H1 (cell line): Measurements from ENCODE around the gene OR11H6. TPM values are rescaled to one million over a fixed set of nuclear protein-coding genes. Genes with fewer than 3 reads are reported as not detected.

Source experiments
- CTCF ChIA-PET: fragments of 300-600 bp; sonication (Branson Sonifier 250); formaldehyde crosslinking; loops from one replicate; lab custom pipeline; 2021; ENCODE audit not compliant: partially characterized antibody; lab: Charles Lee
- POLR2A ChIA-PET: fragments of 300-600 bp; sonication (Branson Sonifier 250); formaldehyde crosslinking; loops from one replicate; lab custom pipeline; 2021; ENCODE audit warnings: inconsistent platforms; ENCODE audit not compliant: partially characterized antibody; lab: Charles Lee
- DNase-seq, 2 experiments: peaks; one replicate each; pipeline versions ENCODE4 v3.0.0 to v3.0.0-alpha.2; 2010 to 2022; ENCODE audit warnings: low spot score in 2 of 2, low read depth in 1 of 2, mixed read lengths in 1 of 2
- FAIRE-seq: peaks from 2 replicates; lab custom pipeline; 2011; peaks lifted over from hg19 to GRCh38; lab: Jason Lieb, UNC
- H2AFZ ChIP-seq: 2 replicates; pipeline ENCODE4 v1.8.1; 2012; ENCODE audit warnings: low read length, inconsistent platforms
- H2AK5ac ChIP-seq: 2 replicates; pipeline ENCODE4 v1.6.1; 2013; ENCODE audit warnings: low read depth, low read length
- H2BK120ac ChIP-seq: replicated peaks from 2 replicates; pipeline ENCODE3; 2013; ENCODE audit warnings: low read depth, low read length, inconsistent platforms
- H2BK12ac ChIP-seq: 2 replicates; pipeline ENCODE4 v1.6.1; 2013; ENCODE audit warnings: low read depth, low read length
- H2BK15ac ChIP-seq: 2 replicates; pipeline ENCODE4 v1.6.1; 2013; ENCODE audit warnings: low read length
- H2BK20ac ChIP-seq: 2 replicates; pipeline ENCODE4 v1.6.1; 2013; ENCODE audit warnings: low read length
- H2BK5ac ChIP-seq: 2 replicates; pipeline ENCODE4 v1.6.1; 2013; ENCODE audit warnings: low read depth, low read length
- H3K14ac ChIP-seq: 2 replicates; pipeline ENCODE4 v1.6.1; 2013; ENCODE audit warnings: inconsistent platforms; ENCODE audit not compliant: insufficient read length
- H3K18ac ChIP-seq: 2 replicates; pipeline ENCODE4 v1.6.1; 2013; ENCODE audit warnings: low read length; ENCODE audit errors: extremely low read depth
- H3K23ac ChIP-seq: 2 replicates; pipeline ENCODE4 v1.6.1; 2013; ENCODE audit warnings: inconsistent platforms; ENCODE audit not compliant: insufficient read length
- H3K23me2 ChIP-seq: 2 replicates; pipeline ENCODE4 v1.6.1; 2013; ENCODE audit warnings: low read depth, low read length
- H3K27ac ChIP-seq: 2 replicates; pipeline ENCODE4 v1.6.1; 2011; ENCODE audit warnings: low read depth, low read length, inconsistent platforms
- H3K27me3 ChIP-seq, 4 experiments: replicated peaks in 1 of 4; 1 replicate in 1 of 4; 2 replicates in 3 of 4; pipeline versions ENCODE4 v1.6.1 to v1.8.1; 2011 to 2013; ENCODE audit warnings: low read length in 3 of 4, mild to moderate bottlenecking in 3 of 4, inconsistent platforms in 2 of 4, mixed read lengths in 2 of 4, moderate library complexity in 1 of 4; ENCODE audit not compliant: control insufficient read depth in 3 of 4, insufficient read depth in 3 of 4; ENCODE audit errors: extremely low read depth in 1 of 4
- H3K36me3 ChIP-seq, 4 experiments: 2 replicates each; pipeline versions ENCODE4 v1.6.1 to v1.8.1; 2011 to 2013; ENCODE audit warnings: mild to moderate bottlenecking in 4 of 4, low read length in 3 of 4, moderate library complexity in 2 of 4, control low read depth in 1 of 4, inconsistent platforms in 1 of 4; ENCODE audit not compliant: insufficient read depth in 4 of 4, control insufficient read depth in 2 of 4
- H3K4ac ChIP-seq: replicated peaks from 2 replicates; pipeline ENCODE3; 2013; ENCODE audit warnings: low read length, low read depth, mixed read lengths, inconsistent platforms; ENCODE audit not compliant: insufficient read length
- H3K4me1 ChIP-seq, 4 experiments: replicated peaks in 1 of 4; 1 replicate in 1 of 4; 2 replicates in 3 of 4; pipeline versions ENCODE4 v1.6.1 to v1.8.1; 2011 to 2013; ENCODE audit warnings: low read length in 3 of 4, inconsistent platforms in 2 of 4, mixed read lengths in 1 of 4; ENCODE audit not compliant: insufficient read depth in 4 of 4, control insufficient read depth in 3 of 4
- H3K4me2 ChIP-seq, 2 experiments: 2 replicates each; pipeline versions ENCODE4 v1.6.1 to v1.8.1; 2011 to 2013; ENCODE audit warnings: low read depth in 2 of 2, low read length in 2 of 2, control low read depth in 1 of 2, inconsistent platforms in 1 of 2, mild to moderate bottlenecking in 1 of 2; ENCODE audit not compliant: insufficient read depth in 1 of 2
- H3K4me3 ChIP-seq, 4 experiments: fragments of 200-600, 300-600 bp in 1 of 4; sonication (generic), shearing (Covaris generic), sonication (Bioruptor Twin) in 1 of 4; 2 replicates each; pipeline versions ENCODE4 v1.5.1 to v1.8.1; 2011 to 2016; ENCODE audit warnings: low read length in 4 of 4, low read depth in 3 of 4, control low read depth in 2 of 4, inconsistent platforms in 2 of 4, mild to moderate bottlenecking in 2 of 4, mixed read lengths in 1 of 4, moderate library complexity in 1 of 4; ENCODE audit not compliant: insufficient read depth in 2 of 4; ENCODE audit errors: extremely low read depth in 1 of 4
- H3K56ac ChIP-seq: replicated peaks from 2 replicates; pipeline ENCODE3; 2013; ENCODE audit warnings: low read depth, mild to moderate bottlenecking, mixed read lengths, low read length, inconsistent platforms; ENCODE audit not compliant: insufficient read length
- H3K79me1 ChIP-seq: 2 replicates; pipeline ENCODE4 v1.6.1; 2013; ENCODE audit warnings: low read depth, low read length, control low read depth
- H3K79me2 ChIP-seq, 2 experiments: 2 replicates each; pipeline versions ENCODE4 v1.6.1 to v1.8.1; 2012 to 2013; ENCODE audit warnings: low read length in 2 of 2, mild to moderate bottlenecking in 2 of 2, inconsistent platforms in 1 of 2; ENCODE audit not compliant: insufficient read depth in 2 of 2, control insufficient read depth in 1 of 2
- H3K9ac ChIP-seq, 4 experiments: replicated peaks in 1 of 4; 1 replicate in 1 of 4; 2 replicates in 3 of 4; pipeline versions ENCODE4 v1.6.1 to v1.8.1; 2011 to 2013; ENCODE audit warnings: low read depth in 3 of 4, low read length in 3 of 4, control low read depth in 2 of 4, mild to moderate bottlenecking in 2 of 4, moderate library complexity in 2 of 4, inconsistent platforms in 1 of 4; ENCODE audit errors: extremely low read depth in 1 of 4
- H3K9me3 ChIP-seq, 2 experiments: 2 replicates each; pipeline versions ENCODE4 v1.6.1 to v1.8.1; 2012 to 2013; ENCODE audit warnings: mild to moderate bottlenecking in 2 of 2, moderate library complexity in 2 of 2, control low read depth in 1 of 2, inconsistent platforms in 1 of 2, low read depth in 1 of 2, low read length in 1 of 2, mixed read lengths in 1 of 2; ENCODE audit not compliant: insufficient read depth in 2 of 2
- H4K20me1 ChIP-seq, 2 experiments: replicated peaks in 1 of 2; 2 replicates each; pipeline versions ENCODE3 to v1.8.1; 2011 to 2013; ENCODE audit warnings: inconsistent platforms in 2 of 2, low read length in 2 of 2, mild to moderate bottlenecking in 1 of 2; ENCODE audit not compliant: insufficient read depth in 2 of 2, control insufficient read depth in 1 of 2
- H4K5ac ChIP-seq: 2 replicates; pipeline ENCODE4 v1.6.1; 2013; ENCODE audit warnings: low read length, low read depth, mixed read lengths, inconsistent platforms; ENCODE audit not compliant: insufficient read length
- H4K8ac ChIP-seq: 2 replicates; pipeline ENCODE4 v1.8.0; 2013; ENCODE audit warnings: mild to moderate bottlenecking, moderate library complexity, low read length, inconsistent platforms; ENCODE audit not compliant: insufficient read depth; ENCODE audit errors: extremely low read depth
- H4K91ac ChIP-seq: replicated peaks from 2 replicates; pipeline ENCODE3; 2013; ENCODE audit warnings: low read length, mixed read lengths, inconsistent platforms; ENCODE audit not compliant: insufficient read length
- EP300 ChIP-seq, 2 experiments: IDR thresholded peaks; 1 replicate in 1 of 2; 2 replicates in 1 of 2; pipeline ENCODE4 v1.6.1; 2011 to 2012; ENCODE audit warnings: low read depth in 2 of 2, low read length in 2 of 2, mild to moderate bottlenecking in 2 of 2, borderline replicate concordance in 1 of 2, inconsistent platforms in 1 of 2, moderate library complexity in 1 of 2
- GABPA ChIP-seq: IDR thresholded peaks from 2 replicates; pipeline ENCODE4 v1.6.1; 2011; ENCODE audit warnings: mild to moderate bottlenecking, low read length, moderate library complexity, borderline replicate concordance; ENCODE audit not compliant: insufficient read depth
- HDAC2 ChIP-seq, 2 experiments: fragments of 300-600 bp in 1 of 2; sonication (generic) in 1 of 2; IDR thresholded peaks; 2 replicates each; pipeline ENCODE4 v1.6.1; 2011 to 2012; ENCODE audit warnings: low read depth in 2 of 2, low read length in 2 of 2, mild to moderate bottlenecking in 2 of 2, moderate library complexity in 2 of 2, borderline replicate concordance in 1 of 2, inconsistent platforms in 1 of 2
- NANOG ChIP-seq: IDR thresholded peaks from 2 replicates; pipeline ENCODE4 v1.6.1; 2011; ENCODE audit warnings: low read length, low read depth, mild to moderate bottlenecking, inconsistent platforms; ENCODE audit not compliant: insufficient read depth, poor library complexity, severe bottlenecking
- POU5F1 ChIP-seq: IDR thresholded peaks from 2 replicates; pipeline ENCODE4 v1.6.1; 2011; ENCODE audit warnings: low read depth, mild to moderate bottlenecking, low read length, moderate library complexity
- RXRA ChIP-seq: IDR thresholded peaks from 2 replicates; pipeline ENCODE4 v1.6.1; 2011; ENCODE audit warnings: low read depth, mild to moderate bottlenecking, low read length, moderate library complexity; ENCODE audit not compliant: insufficient read depth
- SIX5 ChIP-seq: IDR thresholded peaks from 2 replicates; pipeline ENCODE4 v1.6.1; 2011; ENCODE audit warnings: mild to moderate bottlenecking, low read depth, low read length
- YY1 ChIP-seq: IDR thresholded peaks from 2 replicates; pipeline ENCODE4 v1.6.1; 2011; ENCODE audit warnings: low read depth, mild to moderate bottlenecking, low read length
- WGBS, 2 experiments: shearing (Covaris generic) in 1 of 2; methylation state at CpG; one replicate each; pipeline versions ENCODE4 v1.1.6 to v1.1.7; 2013 to 2015; ENCODE audit warnings: low lambda C conversion rate in 2 of 2, mixed read lengths in 2 of 2, inconsistent platforms in 1 of 2, low coverage in 1 of 2, missing lambda C conversion rate in 1 of 2; ENCODE audit not compliant: insufficient replicate concordance in 2 of 2, insufficient coverage in 1 of 2, insufficient read length in 1 of 2; ENCODE audit errors: extremely low coverage in 1 of 2, missing lambda C conversion rate in 1 of 2; 5-methylcytosine and 5-hydroxymethylcytosine counted together
- long read RNA-seq, 2 experiments: library from RNA in 1 of 2; library from capped mRNA in 1 of 2; stranded (forward); transcript quantifications; one replicate each; pipeline ENCODE4 v2.0.0, GENCODE V29; 2021; ENCODE audit warnings: inconsistent platforms in 1 of 2
- polyA minus RNA-seq, 3 experiments: library from RNA; depleted of rRNA, polyadenylated mRNA; stranded (reverse); fragments of >200 nt; gene quantifications; 1 replicate in 2 of 3; 2 replicates in 1 of 3; pipeline ENCODE4 v1.2.3, GENCODE V29; 2011
- polyA plus RNA-seq, 7 experiments: library from polyadenylated mRNA; depleted of rRNA in 3 of 7; stranded (reverse) in 5 of 7; unstranded in 2 of 7; fragments of >200 nt in 5 of 7; fragments of 200-250 nt in 2 of 7; gene quantifications; 1 replicate in 5 of 7; 2 replicates in 1 of 7; 4 replicates in 1 of 7; pipeline versions ENCODE4 v1.2.1 to v1.2.3, GENCODE V29; 2011 to 2013; ENCODE audit warnings: missing spikeins in 2 of 7, mixed read lengths in 2 of 7
- total RNA-seq: library from RNA; stranded (reverse); fragmentation: NEBNext Ultra II Directional; extraction: Animal tissue kit (Norgen Biotek cat#: 25700); gene quantifications from 2 replicates; pipeline ENCODE4 v1.2.1, GENCODE V29; 2021

OR11H6 gene, protein sequence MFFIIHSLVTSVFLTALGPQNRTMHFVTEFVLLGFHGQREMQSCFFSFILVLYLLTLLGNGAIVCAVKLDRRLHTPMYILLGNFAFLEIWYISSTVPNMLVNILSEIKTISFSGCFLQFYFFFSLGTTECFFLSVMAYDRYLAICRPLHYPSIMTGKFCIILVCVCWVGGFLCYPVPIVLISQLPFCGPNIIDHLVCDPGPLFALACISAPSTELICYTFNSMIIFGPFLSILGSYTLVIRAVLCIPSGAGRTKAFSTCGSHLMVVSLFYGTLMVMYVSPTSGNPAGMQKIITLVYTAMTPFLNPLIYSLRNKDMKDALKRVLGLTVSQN
- not detected in 2 replicates for total RNA-seq
- polyA plus RNA-seq (2011; rRNA removed), result not detected in 2 replicates
- polyA plus RNA-seq (2011; cell fraction: cytosol; rRNA removed), result not detected
- not detected for polyA plus RNA-seq (2011; cell fraction: nucleus; rRNA removed)
- polyA plus RNA-seq (2012, experiment 1 of 2), result not detected in 4 replicates
- not detected for polyA plus RNA-seq (2012, experiment 2 of 2)
- polyA plus RNA-seq (2013, experiment 1 of 2), result not detected
- not detected for polyA plus RNA-seq (2013, experiment 2 of 2)
- not detected in 2 replicates for polyA minus RNA-seq (2011; rRNA and poly(A)+ RNA removed)
- not detected for polyA minus RNA-seq (2011; cell fraction: cytosol; rRNA and poly(A)+ RNA removed)
- not detected for polyA minus RNA-seq (2011; cell fraction: nucleus; rRNA and poly(A)+ RNA removed)
- long read RNA-seq, experiment 1, result 0 reads
- long read RNA-seq, experiment 2, result 0 reads

DNA sequence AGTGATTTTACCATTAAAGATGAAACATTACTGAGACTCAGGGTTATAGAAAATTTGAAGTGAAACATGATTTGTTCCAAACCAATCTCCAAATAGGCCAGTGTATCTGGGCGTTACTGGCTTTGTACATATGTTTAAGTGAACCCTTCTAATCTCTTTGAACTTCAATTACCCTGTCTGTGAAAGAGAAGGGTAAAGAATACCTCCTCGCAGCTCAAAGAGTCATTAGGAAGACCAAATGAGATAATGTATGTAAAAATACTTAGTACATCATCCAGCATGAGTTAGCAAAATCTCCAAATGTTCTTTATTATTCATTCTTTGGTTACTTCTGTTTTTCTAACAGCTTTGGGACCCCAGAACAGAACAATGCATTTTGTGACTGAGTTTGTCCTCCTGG lies at the start of gene OR11H6:
Gene OR11H6, plus strand, starts transcription at position 301 of the 400 bp plus-strand sequence. Its CDS starts 0 bp downstream, at position 301.
- ChIA-PET POLR2A (no interaction called here), CTCF (no interaction called here)
- 56% methylated on average over 2 of the region's 2 CpGs; no CpG with 5 or more reads in 1 of the 2 experiments for WGBS, 2 experiments
- H3K9ac ChIP-seq, result no peak within 1 kb of the TSS
- H3K23me2 ChIP-seq, result no peaks in the 10 kb centered on the region
- H3K4me2 ChIP-seq, result no peak within 1 kb of the TSS
- no peak within 1 kb of the TSS for H3K14ac ChIP-seq
- H3K18ac ChIP-seq, result no peak within 1 kb of the TSS
- H4K8ac ChIP-seq, result no peak within 1 kb of the TSS
- no peak within 1 kb of the TSS for H3K4me3 ChIP-seq
- H3K79me1 ChIP-seq, result no peaks in the 10 kb centered on the region
- TF ChIP-seq POU5F1, result no peak
- TF ChIP-seq EP300 (IDR thresholded peaks at IDR 0.05; ENCODE audit: borderline replicate concordance in 1 of 2, low read depth in 2 of 2, low read length in 2 of 2), result no peak
- no peak for TF ChIP-seq SIX5
- TF ChIP-seq HDAC2 (IDR thresholded peaks at IDR 0.05; ENCODE audit: borderline replicate concordance in 1 of 2, low read depth in 2 of 2, low read length in 2 of 2), result no peak
- TF ChIP-seq YY1, result no peak
- TF ChIP-seq NANOG, result no peak
- no peak for TF ChIP-seq GABPA
- TF ChIP-seq RXRA, result no peak
- no peak within 1 kb of the TSS for H3K56ac ChIP-seq
- no peak within 1 kb of the TSS for H2AK5ac ChIP-seq
- H3K27ac ChIP-seq, result no peak within 1 kb of the TSS
- no peak within 1 kb of the TSS for H4K5ac ChIP-seq
- H2BK120ac ChIP-seq, result no peak within 1 kb of the TSS
- H2BK20ac ChIP-seq, result no peak within 1 kb of the TSS
- no peaks in the 10 kb centered on the region for H4K20me1 ChIP-seq
- no peaks in the 10 kb centered on the region for H3K79me2 ChIP-seq
- H4K91ac ChIP-seq, result no peak within 1 kb of the TSS
- no peak for DNase-seq
- H2BK15ac ChIP-seq, result no peak within 1 kb of the TSS
- no peak within 1 kb of the TSS for H3K23ac ChIP-seq
- no peak within 1 kb of the TSS for H3K4ac ChIP-seq
- no peak for FAIRE-seq
- H2AFZ ChIP-seq, result no peak within 1 kb of the TSS
- no peak within 1 kb of the TSS for H2BK12ac ChIP-seq
- no peaks in the 10 kb centered on the region for H3K4me1 ChIP-seq
- H2BK5ac ChIP-seq, result no peak within 1 kb of the TSS
- H3K36me3 ChIP-seq, result no peaks in the 10 kb centered on the region
- H3K9me3 ChIP-seq, result peaks cover 58 to 69% of the 10 kb centered on the region in 2 experiments
- no peaks in the 10 kb centered on the region for H3K27me3 ChIP-seq
